ENCODE data around the gene SCYGR2.

DNA sequence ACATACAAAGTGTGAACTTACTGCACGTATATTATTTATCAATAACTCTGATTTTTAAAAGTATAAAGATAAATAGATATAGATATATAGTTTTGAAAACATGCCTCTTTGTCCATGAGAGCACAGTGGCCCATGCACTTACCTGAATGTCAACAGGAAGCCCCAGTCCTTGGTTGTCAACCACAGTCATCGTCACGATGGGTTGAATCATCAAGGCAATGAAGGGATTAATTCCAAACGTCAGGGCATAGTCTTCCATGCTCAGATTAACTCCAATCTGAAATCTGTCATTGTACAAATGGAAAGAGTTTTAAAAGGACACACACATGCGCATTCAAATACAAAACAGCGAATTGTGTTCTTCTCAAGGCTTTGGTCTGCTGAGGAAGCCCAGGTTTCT is 34.1 kb downstream of the SCYGR2 start:
- TF ChIP-seq, protein P1, sequence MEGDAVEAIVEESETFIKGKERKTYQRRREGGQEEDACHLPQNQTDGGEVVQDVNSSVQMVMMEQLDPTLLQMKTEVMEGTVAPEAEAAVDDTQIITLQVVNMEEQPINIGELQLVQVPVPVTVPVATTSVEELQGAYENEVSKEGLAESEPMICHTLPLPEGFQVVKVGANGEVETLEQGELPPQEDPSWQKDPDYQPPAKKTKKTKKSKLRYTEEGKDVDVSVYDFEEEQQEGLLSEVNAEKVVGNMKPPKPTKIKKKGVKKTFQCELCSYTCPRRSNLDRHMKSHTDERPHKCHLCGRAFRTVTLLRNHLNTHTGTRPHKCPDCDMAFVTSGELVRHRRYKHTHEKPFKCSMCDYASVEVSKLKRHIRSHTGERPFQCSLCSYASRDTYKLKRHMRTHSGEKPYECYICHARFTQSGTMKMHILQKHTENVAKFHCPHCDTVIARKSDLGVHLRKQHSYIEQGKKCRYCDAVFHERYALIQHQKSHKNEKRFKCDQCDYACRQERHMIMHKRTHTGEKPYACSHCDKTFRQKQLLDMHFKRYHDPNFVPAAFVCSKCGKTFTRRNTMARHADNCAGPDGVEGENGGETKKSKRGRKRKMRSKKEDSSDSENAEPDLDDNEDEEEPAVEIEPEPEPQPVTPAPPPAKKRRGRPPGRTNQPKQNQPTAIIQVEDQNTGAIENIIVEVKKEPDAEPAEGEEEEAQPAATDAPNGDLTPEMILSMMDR (IDR thresholded peaks at IDR 0.05 in 8 of 11, conservative IDR thresholded peaks at IDR 0.05 in 3 of 11) = no peak
- TF ChIP-seq POLR2A (IDR thresholded peaks at IDR 0.05) = no peak

Measured in spleen (tissue), 7 donors.